ENCODE measurements around the gene AQP5. TPM values are rescaled to one million over a fixed set of nuclear protein-coding genes. Genes with fewer than 3 reads are reported as not detected.

The AQP5 gene
- not detected in 5 replicates for total RNA-seq (2022; extraction: Qiagen RNA extraction)

DNA sequence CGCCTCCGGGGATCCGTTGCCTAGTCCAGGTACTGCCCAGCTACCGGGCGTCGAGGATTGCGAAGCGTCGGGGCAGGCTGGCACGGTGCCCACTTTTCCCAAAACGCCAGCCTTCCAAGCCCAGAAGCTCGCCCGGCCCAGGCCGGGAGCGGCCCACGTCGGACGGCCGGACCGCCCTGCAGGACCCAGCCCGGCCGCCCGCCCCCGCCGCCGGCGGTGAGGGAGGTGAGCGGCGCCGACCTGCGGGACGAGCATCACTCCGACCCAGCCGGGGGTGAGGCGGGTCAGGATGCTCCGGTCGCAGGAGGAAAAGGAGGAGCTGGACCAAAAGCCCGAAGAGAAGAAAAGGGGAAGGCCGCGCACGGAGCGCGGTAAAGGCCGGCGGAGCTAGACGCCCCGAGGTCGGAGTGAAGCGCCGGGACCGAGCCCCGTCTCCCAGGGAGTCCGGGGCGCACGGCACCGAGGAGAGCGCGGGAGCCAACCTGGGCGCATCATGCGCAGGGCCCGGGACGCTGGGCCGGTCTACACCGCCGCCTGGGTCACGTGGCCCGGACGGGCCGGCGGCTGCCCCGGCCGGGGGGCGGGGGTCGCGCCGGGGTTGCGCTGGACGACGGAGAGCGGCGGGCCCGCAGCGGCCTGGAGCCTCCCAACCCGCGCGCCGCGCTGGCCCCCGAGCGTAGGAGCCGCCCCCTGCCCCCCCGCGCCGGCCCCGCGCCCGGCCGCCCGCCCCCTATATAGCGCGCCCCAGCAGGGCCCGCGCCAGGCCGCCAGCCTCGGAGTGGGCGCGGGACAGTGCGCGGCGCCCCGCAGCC lies at the start of gene AQP5:
AQP5 (plus strand) TSS at position 762 of the 812 bp plus-strand sequence. CDS start 146 bp downstream, outside the sequence.

DNA sequence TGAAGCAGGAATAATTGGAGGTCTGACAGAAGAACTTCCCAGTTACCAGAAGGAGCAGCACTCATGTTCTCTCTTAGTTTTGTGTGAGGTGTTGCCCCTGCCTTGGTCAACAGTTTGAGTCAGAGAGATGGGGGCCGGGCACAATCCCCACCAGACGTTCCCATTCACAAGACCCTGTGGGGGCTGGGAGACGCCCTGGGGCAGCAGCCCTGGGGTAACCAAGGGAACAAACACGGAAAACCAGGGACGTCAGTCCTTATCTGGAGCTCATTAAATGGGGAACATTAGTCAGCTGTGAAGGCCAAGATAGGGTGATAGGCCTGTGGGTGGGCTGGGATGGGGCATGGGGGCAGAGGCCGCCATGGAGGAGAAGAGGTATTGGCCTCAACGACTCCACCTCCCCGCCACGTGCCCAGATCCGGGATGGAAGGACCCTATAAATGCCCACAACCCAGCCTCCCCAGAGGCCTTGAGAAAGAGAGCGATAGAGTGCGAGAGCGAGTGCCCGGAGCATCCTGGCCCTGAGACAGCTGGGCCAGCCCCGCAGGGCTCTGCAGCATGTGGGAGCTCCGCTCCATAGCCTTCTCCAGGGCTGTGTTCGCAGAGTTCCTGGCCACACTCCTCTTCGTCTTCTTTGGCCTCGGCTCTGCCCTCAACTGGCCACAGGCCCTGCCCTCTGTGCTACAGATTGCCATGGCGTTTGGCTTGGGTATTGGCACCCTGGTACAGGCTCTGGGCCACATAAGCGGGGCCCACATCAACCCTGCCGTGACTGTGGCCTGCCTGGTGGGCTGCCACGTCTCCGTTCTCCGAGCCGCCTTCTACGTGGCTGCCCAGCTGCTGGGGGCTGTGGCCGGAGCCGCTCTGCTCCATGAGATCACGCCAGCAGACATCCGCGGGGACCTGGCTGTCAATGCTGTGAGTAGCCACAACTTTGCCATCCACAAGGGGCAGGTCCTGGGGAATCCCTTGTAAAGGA lies 11.1 kb upstream of the AQP5 start, which contains the start of gene AQP2:
AQP2 (plus strand) TSS at position 465 of the 979 bp plus-strand sequence; CDS start at position 559, 94 bp downstream.

DNA sequence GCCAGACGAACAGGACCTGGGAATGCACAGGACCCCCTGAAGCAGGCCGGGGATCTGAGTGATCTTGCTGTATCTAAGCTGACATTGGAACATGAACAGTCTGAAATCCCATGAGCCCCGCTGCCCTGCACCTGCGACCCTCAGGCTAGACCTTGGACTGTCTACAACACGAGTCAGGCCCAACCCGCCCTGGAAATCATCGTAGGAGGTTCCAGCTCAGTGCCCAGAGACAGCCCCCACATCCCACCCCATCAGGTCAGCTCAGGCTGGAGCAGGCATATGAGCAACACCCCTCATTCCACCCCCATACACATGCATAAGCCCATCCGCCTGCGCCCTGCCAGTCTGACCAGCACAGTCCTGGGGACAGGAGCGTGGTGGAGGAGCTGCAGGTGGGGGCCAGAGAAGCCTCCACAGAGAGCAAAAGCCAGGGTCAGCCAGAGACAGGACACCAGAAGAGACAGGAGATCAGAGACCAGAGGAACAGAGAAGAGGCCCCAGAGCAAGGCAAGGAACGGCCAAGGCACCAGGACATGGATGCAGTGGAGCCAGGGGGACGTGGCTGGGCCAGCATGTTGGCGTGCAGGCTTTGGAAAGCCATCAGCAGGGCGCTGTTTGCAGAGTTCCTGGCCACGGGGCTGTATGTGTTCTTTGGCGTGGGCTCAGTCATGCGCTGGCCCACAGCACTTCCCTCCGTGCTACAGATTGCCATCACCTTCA lies 11.1 kb downstream of the AQP5 start, which contains the start of gene AQP6:
AQP6 (plus strand) TSS at position 307 of the 720 bp plus-strand sequence; CDS start at position 534, 227 bp downstream.

Other genes starting within 250 kb of the AQP5 start
- 411 to 501 TPM (median 491 TPM) in 5 replicates for gene TMBIM6, start 220.3 kb upstream of the AQP5 start, total RNA-seq (2022; extraction: Qiagen RNA extraction)
- 7.3 to 9.7 TPM (median 8.5 TPM) in 5 replicates for gene NCKAP5L, start 133.5 kb upstream of the AQP5 start, total RNA-seq (2022; extraction: Qiagen RNA extraction)
- gene BCDIN3D, start 118.8 kb upstream of the AQP5 start, total RNA-seq (2022; extraction: Qiagen RNA extraction): 4.3 to 4.6 TPM (median 4.4 TPM) in 5 replicates
- gene FAIM2, start 58.0 kb upstream of the AQP5 start, total RNA-seq (2022; extraction: Qiagen RNA extraction): 0.02 TPM in 1 of 5 replicates, not detected in the others
- not detected in 5 replicates for gene AQP2, start 11.1 kb upstream of the AQP5 start, total RNA-seq (2022; extraction: Qiagen RNA extraction)
- gene AQP6, start 11.1 kb downstream of the AQP5 start, total RNA-seq (2022; extraction: Qiagen RNA extraction): not detected in 5 replicates
- 69.2 to 92.9 TPM (median 79.5 TPM) in 5 replicates for gene RACGAP1, start 63.6 kb downstream of the AQP5 start, total RNA-seq (2022; extraction: Qiagen RNA extraction)
- 4.6 to 6.8 TPM (median 6.2 TPM) in 5 replicates for gene ASIC1, start 95.7 kb downstream of the AQP5 start, total RNA-seq (2022; extraction: Qiagen RNA extraction)
- gene SMARCD1, start 123.5 kb downstream of the AQP5 start, total RNA-seq (2022; extraction: Qiagen RNA extraction): 56.6 to 75.9 TPM (median 72.8 TPM) in 5 replicates
- gene GPD1, start 142.1 kb downstream of the AQP5 start, total RNA-seq (2022; extraction: Qiagen RNA extraction): 0.13 to 0.30 TPM (median 0.19 TPM) in 5 replicates
- gene COX14, start 150.4 kb downstream of the AQP5 start, total RNA-seq (2022; extraction: Qiagen RNA extraction): 61.9 to 86.9 TPM (median 74.7 TPM) in 5 replicates
- gene CERS5, start 205.5 kb downstream of the AQP5 start, total RNA-seq (2022; extraction: Qiagen RNA extraction): 24.9 to 27.6 TPM (median 26.0 TPM) in 5 replicates

Measured in A549 treated with CORT108297 at 1 μM for 4 hours (cell line).